ENCODE measurements around the gene PRDX5. TPM values are rescaled to one million over a fixed set of nuclear protein-coding genes. Genes with fewer than 3 reads are reported as not detected.

Gene PRDX5
- total and polyA plus RNA-seq, 7 experiments from 2014 or later, result 41.4 to 195 (median 59.6) TPM

- peaks cover 8 to 25% (median 18%) of the 10 kb centered on the region in 7 donors for H3K4me1 Mint-ChIP-seq
- peak within 1 kb of the TSS; percentile 84 to 93 (median 89) for H3K4me3 Mint-ChIP-seq
- H3K27me3 Mint-ChIP-seq, result peaks cover 0 to 2% (median 0%) of the 10 kb centered on the region in 5 donors
- POLR2A ChIA-PET, result interaction anchor here (0.5 to 7.1 kb wide), 17 partner anchors 8 to 1444 kb away, joined by 3 to 104 read pairs (median 5); partner anchors contain the start of genes CATSPERZ, FERMT3, PPP1R14B and PRDX5
- intact Hi-C loops (cut with micrococcal nuclease), result loop anchor here (1.0 to 5.0 kb wide), 15 partner anchors 15 to 100 kb away; partner anchors contain the start of genes ESRRA (in 2 of the 2), FKBP2 (in 2 of the 2), DNAJC4 (in 1 of the 2) and FERMT3 (in 1 of the 2)
- H3K27ac Mint-ChIP-seq, result peak within 1 kb of the TSS; percentile 81 to 98 (median 95)
- CTCF ChIA-PET, result interaction anchor here (1.2 to 2.0 kb wide), 5 partner anchors 14 to 81 kb away, joined by 3 to 15 read pairs (median 4); partner anchors contain the start of gene PRDX5
- H3K9me3 Mint-ChIP-seq, result no peaks in the 10 kb centered on the region
- H3K36me3 Mint-ChIP-seq, result peaks cover 0 to 8% (median 0%) of the 10 kb centered on the region in 5 donors
- Histone ChIP-seq H3K27me3 (ENCODE audit: control insufficient read depth in 2 of 2, insufficient read depth in 2 of 2, low read length in 2 of 2) (peaks cover 0 to under 1% of the 10 kb centered on the region in 2 donors), H3K27ac (ENCODE audit: low read depth, low read length) (peak within 1 kb of the TSS; percentile 99), H3K9me3 (ENCODE audit: control insufficient read depth in 2 of 3, low read length in 3 of 3) (no peaks in the 10 kb centered on the region), H3K4me3 (ENCODE audit: low read length) (peak within 1 kb of the TSS; percentile 100), H3K36me3 (ENCODE audit: control insufficient read depth in 2 of 3, insufficient read depth in 3 of 3, low read length in 3 of 3) (peaks cover 0 to 6% (median 0%) of the 10 kb centered on the region in 3 experiments), H3K4me1 (ENCODE audit: control insufficient read depth in 2 of 2, insufficient read depth in 2 of 2, low read length in 2 of 2) (peaks cover 11 to 17% of the 10 kb centered on the region in 2 donors)
- ATAC-seq (peak; percentile 81), DNase-seq (peak; percentile 91 to 100 (median 96))
Observed at GRCh38 chr11:64284962-64285884, 32.7 kb upstream of the PRDX5 start, which contains the start of gene GPR137. TSS of gene GPR137 (plus strand) at chr11:64285848. CDS start at chr11:64286525, 677 bp downstream.

GRCh38 chr11:64285885-64286800, 31.8 kb upstream of the PRDX5 start:
- Mint-ChIP-seq H3K36me3 (peaks cover 0 to 8% (median 3%) of the 10 kb centered on the region in 5 donors), H3K27ac (peak overlapping the region; percentile 30 to 96 (median 86)), H3K27me3 (peaks cover 6 to 12% (median 6%) of the 10 kb centered on the region in 5 donors), H3K4me3 (peak overlapping the region; percentile 73 to 91 (median 84)), H3K4me1 (peaks cover 11 to 29% (median 23%) of the 10 kb centered on the region in 7 donors), H3K9me3 (peaks cover 0 to 2% (median 0%) of the 10 kb centered on the region in 11 donors)
- DNase-seq (peak in 1 of 9 donors; percentile 39), ATAC-seq (no peak)
- ChIA-PET POLR2A (interaction anchor here (1.3 to 7.1 kb wide), 6 partner anchors 10 to 79 kb away, joined by 3 to 104 read pairs (median 12); partner anchors contain the start of genes CATSPERZ, FERMT3, PRDX5 and TRMT112), CTCF (interaction anchor here (1.4 kb wide), 1 partner anchor 16 kb away, joined by 5 read pairs; no protein-coding TSS in a partner anchor)
- peak overlapping the region; percentile 24 for H3K4me3 ChIP-seq (ENCODE audit: low read length)
- H3K27me3 ChIP-seq (ENCODE audit: control insufficient read depth in 2 of 2, insufficient read depth in 2 of 2, low read length in 2 of 2), result peaks cover 0 to 9% of the 10 kb centered on the region in 2 donors
- intact Hi-C loops (cut with micrococcal nuclease), result loop anchor here (1.0 to 5.0 kb wide), 15 partner anchors 16 to 101 kb away; partner anchors contain the start of genes ESRRA (in 2 of the 2), FKBP2 (in 2 of the 2), DNAJC4 (in 1 of the 2) and FERMT3 (in 1 of the 2)
- peak overlapping the region; percentile 99 for H3K27ac ChIP-seq (ENCODE audit: low read depth, low read length)
- peaks cover 11 to 17% of the 10 kb centered on the region in 2 donors for H3K4me1 ChIP-seq (ENCODE audit: control insufficient read depth in 2 of 2, insufficient read depth in 2 of 2, low read length in 2 of 2)
- H3K36me3 ChIP-seq (ENCODE audit: control insufficient read depth in 2 of 3, insufficient read depth in 3 of 3, low read length in 3 of 3), result peaks cover 0 to 6% (median 0%) of the 10 kb centered on the region in 3 experiments
- H3K9me3 ChIP-seq (ENCODE audit: control insufficient read depth in 2 of 3, low read length in 3 of 3), result no peaks in the 10 kb centered on the region

- peaks cover 6 to 12% (median 6%) of the 10 kb centered on the region in 5 donors for H3K27me3 Mint-ChIP-seq
- no peaks in the 10 kb centered on the region for H3K9me3 ChIP-seq (ENCODE audit: control insufficient read depth in 2 of 3, low read length in 3 of 3)
Observed at GRCh38 chr11:64286801-64287159, 31.1 kb upstream of the PRDX5 start.

GRCh38 chr11:64287676-64288352, 30.1 kb upstream of the PRDX5 start:
- ChIA-PET CTCF (interaction anchor here (1.4 kb wide), 1 partner anchor 14 kb away, joined by 5 read pairs; no protein-coding TSS in a partner anchor), POLR2A (interaction anchor here (1.2 to 1.4 kb wide), 3 partner anchors 8 to 82 kb away, joined by 3 to 4 read pairs (median 3); partner anchors contain the start of gene FERMT3)
- DNase-seq, result no peak
- H3K4me1 Mint-ChIP-seq, result peaks cover 14 to 27% (median 21%) of the 10 kb centered on the region in 7 donors
- no peaks in the 10 kb centered on the region for H3K9me3 ChIP-seq (ENCODE audit: control insufficient read depth in 2 of 3, low read length in 3 of 3)
- intact Hi-C loops (cut with micrococcal nuclease), result loop anchor here in 1 of 2 donors (5.0 kb wide), 1 partner anchor 81 kb away; the partner anchor contains the start of gene FERMT3
- ATAC-seq, result no peak
- no peak overlapping the region for H3K27ac ChIP-seq (ENCODE audit: low read depth, low read length)
- peak overlapping the region in 2 of 10 donors; percentile 4 to 58 for H3K4me3 Mint-ChIP-seq
- H3K27me3 ChIP-seq (ENCODE audit: control insufficient read depth in 2 of 2, insufficient read depth in 2 of 2, low read length in 2 of 2), result peaks cover 0 to 9% of the 10 kb centered on the region in 2 donors
- peaks cover 6 to 17% (median 10%) of the 10 kb centered on the region in 5 donors for H3K27me3 Mint-ChIP-seq
- H3K4me3 ChIP-seq (ENCODE audit: low read length), result no peak overlapping the region
- H3K9me3 Mint-ChIP-seq, result peaks cover 0 to 2% (median 0%) of the 10 kb centered on the region in 11 donors
- H3K36me3 Mint-ChIP-seq, result peaks cover 0 to 3% (median 0%) of the 10 kb centered on the region in 5 donors
- peak overlapping the region in 2 of 9 donors; percentile 33 to 51 for H3K27ac Mint-ChIP-seq
- H3K36me3 ChIP-seq (ENCODE audit: control insufficient read depth in 2 of 3, insufficient read depth in 3 of 3, low read length in 3 of 3), result no peaks in the 10 kb centered on the region
- peaks cover 11 to 17% of the 10 kb centered on the region in 2 donors for H3K4me1 ChIP-seq (ENCODE audit: control insufficient read depth in 2 of 2, insufficient read depth in 2 of 2, low read length in 2 of 2)

More at GRCh38 chr11:64286801-64287159, 31.1 kb upstream of the PRDX5 start:
- Histone ChIP-seq H3K36me3 (ENCODE audit: control insufficient read depth in 2 of 3, insufficient read depth in 3 of 3, low read length in 3 of 3) (peaks cover 0 to 6% (median 0%) of the 10 kb centered on the region in 3 experiments), H3K4me3 (ENCODE audit: low read length) (no peak overlapping the region), H3K27ac (ENCODE audit: low read depth, low read length) (no peak overlapping the region), H3K27me3 (ENCODE audit: control insufficient read depth in 2 of 2, insufficient read depth in 2 of 2, low read length in 2 of 2) (peaks cover 0 to 9% of the 10 kb centered on the region in 2 donors), H3K4me1 (ENCODE audit: control insufficient read depth in 2 of 2, insufficient read depth in 2 of 2, low read length in 2 of 2) (peaks cover 11 to 17% of the 10 kb centered on the region in 2 donors)
- Mint-ChIP-seq H3K9me3 (peaks cover 0 to 2% (median 0%) of the 10 kb centered on the region in 11 donors), H3K27ac (peak overlapping the region; percentile 30 to 96 (median 86)), H3K4me1 (peaks cover 11 to 25% (median 22%) of the 10 kb centered on the region in 7 donors), H3K36me3 (peaks cover 0 to 4% (median 0%) of the 10 kb centered on the region in 5 donors), H3K4me3 (peak overlapping the region; percentile 73 to 88 (median 82))
- DNase-seq (no peak), ATAC-seq (no peak)
- ChIA-PET CTCF (interaction anchor here (1.4 kb wide), 1 partner anchor 15 kb away, joined by 5 read pairs; no protein-coding TSS in a partner anchor), POLR2A (interaction anchor here (1.3 to 3.1 kb wide), 2 partner anchors 9 to 31 kb away, joined by 3 to 24 read pairs; partner anchors contain the start of genes PRDX5 and TRMT112)
- intact Hi-C loops (cut with micrococcal nuclease), result loop anchor here in 1 of 2 donors (5.0 kb wide), 1 partner anchor 79 kb away; the partner anchor contains the start of gene FERMT3

DNA sequence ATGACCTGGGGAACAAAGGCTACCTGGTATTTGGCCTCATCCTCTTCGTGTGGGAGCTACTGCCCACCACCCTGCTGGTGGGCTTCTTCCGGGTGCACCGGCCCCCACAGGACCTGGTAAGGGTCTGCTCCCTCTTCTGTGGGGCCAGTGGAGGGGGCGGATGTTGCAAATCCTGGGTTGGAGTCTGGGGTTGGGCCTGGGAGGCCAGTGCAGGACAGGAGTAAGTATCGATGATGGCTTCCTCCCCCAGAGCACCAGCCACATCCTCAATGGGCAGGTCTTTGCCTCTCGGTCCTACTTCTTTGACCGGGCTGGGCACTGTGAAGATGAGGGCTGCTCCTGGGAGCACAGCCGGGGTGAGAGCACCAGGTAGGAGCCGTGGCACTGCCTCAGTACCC, 29.6 kb upstream of the PRDX5 start:
- H3K36me3 Mint-ChIP-seq, result peaks cover 0 to 3% (median 0%) of the 10 kb centered on the region in 5 donors
- Histone ChIP-seq H3K9me3 (ENCODE audit: control insufficient read depth in 2 of 3, low read length in 3 of 3) (no peaks in the 10 kb centered on the region), H3K27me3 (ENCODE audit: control insufficient read depth in 2 of 2, insufficient read depth in 2 of 2, low read length in 2 of 2) (peaks cover 0 to 9% of the 10 kb centered on the region in 2 donors), H3K4me1 (ENCODE audit: control insufficient read depth in 2 of 2, insufficient read depth in 2 of 2, low read length in 2 of 2) (peaks cover 11 to 15% of the 10 kb centered on the region in 2 donors), H3K27ac (ENCODE audit: low read depth, low read length) (no peak overlapping the region), H3K36me3 (ENCODE audit: control insufficient read depth in 2 of 3, insufficient read depth in 3 of 3, low read length in 3 of 3) (no peaks in the 10 kb centered on the region), H3K4me3 (ENCODE audit: low read length) (no peak overlapping the region)
- DNase-seq, result no peak
- ATAC-seq, result no peak
- H3K27me3 Mint-ChIP-seq, result peaks cover 11 to 22% (median 15%) of the 10 kb centered on the region in 5 donors
- peak overlapping the region in 1 of 10 donors; percentile 4 for H3K4me3 Mint-ChIP-seq
- CTCF ChIA-PET, result no interaction called here
- intact Hi-C loops (cut with micrococcal nuclease), result loop anchor here in 1 of 2 donors (5.0 kb wide), 1 partner anchor 81 kb away; the partner anchor contains the start of gene FERMT3
- H3K9me3 Mint-ChIP-seq, result peaks cover 0 to 2% (median 0%) of the 10 kb centered on the region in 11 donors
- peaks cover 12 to 22% (median 19%) of the 10 kb centered on the region in 7 donors for H3K4me1 Mint-ChIP-seq
- H3K27ac Mint-ChIP-seq, result peak overlapping the region in 1 of 9 donors; percentile 23
- POLR2A ChIA-PET, result interaction anchor here (0.6 to 1.4 kb wide), 3 partner anchors 12 to 96 kb away, joined by 3 to 4 read pairs (median 3); partner anchors contain the start of gene FERMT3

Measured in naive thymus-derived CD4-positive, alpha-beta T cell (primary cell).